CD4-positive, alpha-beta T cell treated with Interleukin-17A for 4 hours (primary cell): ENCODE results near the gene PKP1.
"Not testable (repeated sequence)": the region's sequence is repeated elsewhere in the genome, so short reads cannot be mapped to it uniquely, and the experiment has no call there.

Experiments used
- DNase-seq: peaks from one replicate; pipeline ENCODE4 v3.0.0-alpha.2; 2020; ENCODE audit warnings: mixed read lengths

Gene PKP1

DNA sequence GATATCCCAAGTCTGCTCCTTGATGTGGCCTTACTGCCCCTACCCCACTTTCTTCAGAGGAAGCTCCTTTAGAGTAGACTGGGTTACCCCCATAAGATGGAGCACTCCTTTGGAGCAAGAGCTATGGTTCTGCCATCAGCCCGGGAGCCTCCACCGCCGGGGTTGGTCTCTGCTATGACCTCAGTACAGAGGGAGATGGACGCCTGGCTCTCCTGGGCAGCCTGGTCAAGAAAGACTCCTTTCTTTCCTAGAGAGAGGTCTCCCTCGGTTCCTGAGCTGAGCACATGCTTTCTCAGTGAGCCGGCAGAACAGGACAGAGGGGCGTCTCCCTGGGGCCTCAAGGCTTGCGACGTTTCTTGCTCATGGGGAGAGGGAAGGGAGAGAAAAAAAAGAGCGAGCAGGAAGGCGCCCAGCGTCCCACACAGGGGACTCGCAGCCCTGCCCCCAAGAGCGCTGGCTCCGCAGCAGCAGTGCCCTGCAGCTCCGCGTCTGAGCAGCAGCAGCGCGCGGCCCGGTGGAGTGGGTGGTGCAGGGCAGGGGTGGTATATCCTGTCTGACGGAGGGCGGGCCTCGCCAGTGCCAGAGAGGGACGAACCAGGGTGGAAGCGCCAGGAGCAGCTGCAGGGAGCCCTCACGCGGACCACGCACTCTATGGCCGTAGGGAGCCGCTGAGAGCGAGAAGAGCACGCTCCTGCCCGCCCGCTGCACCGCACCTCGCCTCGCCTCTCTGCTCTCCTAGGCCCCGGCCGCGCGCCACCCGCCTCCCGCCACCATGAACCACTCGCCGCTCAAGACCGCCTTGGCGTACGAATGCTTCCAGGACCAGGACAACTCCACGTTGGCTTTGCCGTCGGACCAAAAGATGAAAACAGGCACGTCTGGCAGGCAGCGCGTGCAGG is at the start of gene PKP1:
TSS of gene PKP1 (plus strand) at position 576 of the 899 bp plus-strand sequence. CDS start at position 773, 197 bp downstream.
- peak; percentile 10 for DNase-seq

DNA sequence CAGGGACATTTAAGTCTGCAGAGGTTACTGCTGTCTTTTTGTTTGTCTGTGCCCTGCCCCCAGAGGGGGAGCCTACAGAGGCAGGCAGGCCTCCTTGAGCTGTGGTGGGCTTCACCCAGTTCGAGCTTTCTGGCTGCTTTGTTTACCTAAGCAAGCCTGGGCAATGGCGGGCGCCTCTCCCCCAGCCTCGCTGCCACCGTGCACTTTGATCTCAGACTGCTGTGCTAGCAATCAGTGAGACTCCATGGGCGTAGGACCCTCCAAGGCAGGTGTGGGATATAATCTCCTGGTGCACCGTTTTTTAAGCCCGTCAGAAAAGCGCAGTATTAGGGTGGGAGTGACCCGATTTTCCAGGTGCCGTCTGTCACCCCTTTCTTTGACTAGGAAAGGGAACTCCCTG is 43.7 kb upstream of the PKP1 start:
- not testable (repeated sequence) for DNase-seq

- DNase-seq = no peak
These were observed 43.1 kb upstream of the PKP1 start for GRCh38 chr1:201240171-201240570.

GRCh38 chr1:201241736-201242135 is 41.6 kb upstream of the PKP1 start:
- DNase-seq = no peak

- DNase-seq = no peak
These were observed 38.2 kb upstream of the PKP1 start for GRCh38 chr1:201245082-201245481.

- DNase-seq = no peak
These were observed 34.4 kb upstream of the PKP1 start for GRCh38 chr1:201248721-201249559.

- DNase-seq = no peak
These were observed 32.8 kb upstream of the PKP1 start for GRCh38 chr1:201250326-201251011.

GRCh38 chr1:201251411-201251810 is 31.9 kb upstream of the PKP1 start:
- DNase-seq = no peak

- no peak for DNase-seq
These were observed 31.4 kb upstream of the PKP1 start for GRCh38 chr1:201251851-201252430.

- no peak for DNase-seq
These were observed 30.3 kb upstream of the PKP1 start for GRCh38 chr1:201252944-201253371.

GRCh38 chr1:201253411-201253810 is 29.9 kb upstream of the PKP1 start:
- no peak for DNase-seq

DNA sequence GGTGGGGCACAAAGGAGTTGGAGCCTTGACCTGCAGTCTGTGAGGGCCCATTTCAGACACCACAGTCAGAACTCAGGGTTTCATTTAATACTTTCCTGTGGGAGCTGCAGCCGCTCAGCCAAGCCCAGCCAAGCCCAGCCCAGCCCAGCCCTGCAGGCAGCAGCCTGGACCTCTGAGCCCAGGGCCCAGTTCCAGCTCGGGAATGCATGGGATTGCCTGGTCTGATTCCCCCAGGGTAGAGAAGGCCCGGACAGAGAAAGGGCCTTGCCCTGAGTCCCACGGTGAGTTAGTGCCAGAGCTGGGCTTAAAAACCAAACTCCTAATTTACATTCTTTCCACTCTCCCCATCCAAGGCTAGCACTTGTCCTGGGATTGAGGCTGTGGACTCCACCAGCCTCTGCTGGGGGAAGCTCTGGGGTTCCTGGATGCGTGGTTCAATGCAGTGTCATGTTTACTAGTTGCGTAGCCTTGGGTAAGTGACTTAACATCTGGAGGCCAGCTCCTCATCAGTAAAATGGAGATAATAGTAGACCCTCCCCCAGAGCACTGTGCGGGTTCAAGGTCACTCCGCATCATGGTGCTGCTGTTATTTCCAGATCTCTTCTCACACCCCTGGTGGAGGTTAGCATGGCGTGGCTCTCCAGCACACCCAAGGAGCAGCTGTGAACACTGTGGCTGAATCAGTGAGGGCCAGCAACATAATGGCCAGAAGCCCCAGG is 29.2 kb upstream of the PKP1 start:
- no peak for DNase-seq

GRCh38 chr1:201254625-201255478 is 28.5 kb upstream of the PKP1 start:
- DNase-seq = peak; percentile 64

DNA sequence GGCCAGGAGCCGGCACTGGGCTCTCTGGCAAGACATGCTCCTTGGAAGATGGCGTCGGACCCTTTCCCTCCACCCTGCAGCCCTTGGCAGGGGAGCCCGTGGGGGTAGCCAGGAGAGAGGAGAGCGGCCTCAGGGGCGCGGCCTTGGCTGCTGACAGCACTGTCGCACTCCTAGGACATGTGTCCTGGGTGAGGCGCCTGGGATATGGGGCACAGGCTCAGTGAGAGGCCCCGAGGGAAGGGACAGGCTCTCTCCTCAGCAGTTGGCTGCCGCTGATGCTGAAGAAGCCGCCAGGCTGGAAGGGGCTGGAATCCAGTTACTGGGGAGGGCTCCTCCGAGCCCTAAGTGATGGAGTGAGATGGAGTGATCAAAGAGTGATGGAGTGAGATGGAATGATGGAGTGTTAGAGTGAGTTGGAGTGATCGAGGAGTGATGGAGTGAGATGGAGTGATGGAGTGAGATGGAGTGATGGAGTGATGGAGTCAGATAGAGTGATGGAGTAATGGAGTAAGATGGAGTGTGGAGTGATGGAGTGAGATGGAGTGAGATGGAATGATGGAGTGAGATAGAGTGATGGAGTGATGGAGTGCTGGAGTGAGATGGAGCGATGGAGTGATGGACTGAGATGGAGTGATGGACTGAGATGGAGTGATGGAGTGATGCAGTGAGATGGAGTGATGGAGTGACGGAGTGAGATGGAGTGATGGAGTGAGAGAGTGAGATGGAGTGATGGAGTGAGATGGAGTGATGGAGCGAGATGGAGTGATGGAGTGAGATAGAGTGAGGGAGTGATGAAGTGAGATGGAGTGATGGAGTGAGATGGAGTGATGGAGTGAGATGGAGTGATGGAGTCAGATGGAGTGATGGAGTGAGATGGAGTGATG is 27.6 kb upstream of the PKP1 start:
- DNase-seq = no peak

- not testable (repeated sequence) for DNase-seq
These were observed 25.2 kb upstream of the PKP1 start for GRCh38 chr1:201258132-201258531.

- no peak for DNase-seq
These were observed 24.5 kb upstream of the PKP1 start for GRCh38 chr1:201258763-201259230.

GRCh38 chr1:201259476-201260235 is 23.6 kb upstream of the PKP1 start:
- no peak for DNase-seq

DNA sequence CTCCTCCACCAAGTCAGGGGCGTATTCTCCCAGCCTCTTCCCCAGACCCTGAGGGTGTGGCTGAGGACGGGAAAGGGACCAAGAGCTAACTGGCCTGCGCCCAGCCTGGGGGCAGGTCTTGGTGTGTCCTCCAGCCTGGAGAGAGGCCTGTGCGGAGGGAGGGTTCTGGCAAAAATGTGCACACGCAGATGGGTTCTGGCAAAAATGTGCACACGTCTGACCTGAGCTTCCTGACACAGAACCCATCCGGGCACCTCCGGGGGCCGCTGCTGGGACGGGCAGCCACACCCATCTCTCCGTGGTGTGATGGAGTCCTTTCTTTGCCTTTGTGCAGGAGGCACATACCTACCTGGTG is 23.1 kb upstream of the PKP1 start:
- DNase-seq = no peak

- DNase-seq = no peak
These were observed 22.5 kb upstream of the PKP1 start for GRCh38 chr1:201260648-201261311.
